Endodermal cell (in vitro differentiated cells): ENCODE measurements around the gene GRID1. TPM values are rescaled to one million over a fixed set of nuclear protein-coding genes. Genes with fewer than 3 reads are reported as not detected.

Source experiments
- DNase-seq: peaks from one replicate; pipeline ENCODE4 v3.0.0-alpha.2; 2017
- H3K27ac ChIP-seq: 2 replicates; pipeline ENCODE4 v1.5.1; 2013; ENCODE audit warnings: mild to moderate bottlenecking, low read depth, low read length, moderate library complexity
- H3K27me3 ChIP-seq: 2 replicates; pipeline ENCODE4 v1.6.1; 2013; ENCODE audit warnings: mild to moderate bottlenecking, low read length, moderate library complexity; ENCODE audit not compliant: insufficient read depth, control insufficient read depth, poor library complexity, severe bottlenecking
- H3K36me3 ChIP-seq: 2 replicates; pipeline ENCODE4 v1.7.0; 2013; ENCODE audit warnings: mild to moderate bottlenecking, low read length, moderate library complexity; ENCODE audit not compliant: control insufficient read depth, insufficient read depth
- H3K4me1 ChIP-seq: one replicate; pipeline ENCODE4 v1.7.0; 2013; ENCODE audit warnings: low read length; ENCODE audit not compliant: control insufficient read depth, insufficient read depth
- H3K4me3 ChIP-seq: 2 replicates; pipeline ENCODE4 v1.5.1; 2013; ENCODE audit warnings: mild to moderate bottlenecking, low read length, moderate library complexity
- H3K9ac ChIP-seq: 2 replicates; pipeline ENCODE4 v1.6.1; 2013; ENCODE audit warnings: mild to moderate bottlenecking, low read length, moderate library complexity; ENCODE audit not compliant: poor library complexity, severe bottlenecking; ENCODE audit errors: extremely low read depth
- H3K9me3 ChIP-seq: 2 replicates; pipeline ENCODE4 v1.6.1; 2013; ENCODE audit warnings: mild to moderate bottlenecking, low read length, moderate library complexity; ENCODE audit not compliant: control insufficient read depth
- H3K27ac Mint-ChIP-seq: 2 replicates; pipeline ENCODE4 v1.8.0; 2020; ENCODE audit warnings: mixed read lengths
- H3K27me3 Mint-ChIP-seq: 2 replicates; pipeline ENCODE4 v1.8.0; 2021; ENCODE audit warnings: mild to moderate bottlenecking, mixed read lengths; ENCODE audit not compliant: insufficient read depth
- H3K36me3 Mint-ChIP-seq: 2 replicates; pipeline ENCODE4 v1.8.0; 2020; ENCODE audit warnings: low read depth, mixed read lengths
- H3K4me1 Mint-ChIP-seq: 2 replicates; pipeline ENCODE4 v1.8.0; 2020; ENCODE audit warnings: mixed read lengths
- H3K4me3 Mint-ChIP-seq: 2 replicates; pipeline ENCODE4 v1.8.0; 2020; ENCODE audit warnings: mild to moderate bottlenecking, moderate library complexity, mixed read lengths
- H3K9me3 Mint-ChIP-seq: 2 replicates; pipeline ENCODE4 v1.8.0; 2020; ENCODE audit warnings: mild to moderate bottlenecking, mixed read lengths
- WGBS, 2 experiments: methylation state at CpG; one replicate each; pipeline versions ENCODE4 v1.1.5 to v1.1.7; 2013; ENCODE audit warnings: missing lambda C conversion rate in 2 of 2, mixed read lengths in 1 of 2; ENCODE audit not compliant: insufficient coverage in 1 of 2, insufficient read length in 1 of 2; 5-methylcytosine and 5-hydroxymethylcytosine counted together
- total RNA-seq, 2 donors: library from RNA; stranded (reverse); fragmentation: NEBNext Ultra II Directional in 1 of 2; extraction: Animal tissue kit (Norgen Biotek cat#: 25700) in 1 of 2; gene quantifications; 2 replicates in 1 of 2; 3 replicates in 1 of 2; pipeline ENCODE4 v1.2.1, GENCODE V29; 2021
- TF ChIP-seq, protein P1 (sequence below): fragments of 200-600 bp; sonication (generic); conservative IDR thresholded peaks from 2 replicates; pipeline ENCODE4 v1.5.0; 2021; ENCODE audit warnings: antibody characterized with exemption, mild to moderate bottlenecking

The GRID1 gene
- total RNA-seq, 2 donors from 2014 or later: 0.13 to 0.53 TPM

DNA sequence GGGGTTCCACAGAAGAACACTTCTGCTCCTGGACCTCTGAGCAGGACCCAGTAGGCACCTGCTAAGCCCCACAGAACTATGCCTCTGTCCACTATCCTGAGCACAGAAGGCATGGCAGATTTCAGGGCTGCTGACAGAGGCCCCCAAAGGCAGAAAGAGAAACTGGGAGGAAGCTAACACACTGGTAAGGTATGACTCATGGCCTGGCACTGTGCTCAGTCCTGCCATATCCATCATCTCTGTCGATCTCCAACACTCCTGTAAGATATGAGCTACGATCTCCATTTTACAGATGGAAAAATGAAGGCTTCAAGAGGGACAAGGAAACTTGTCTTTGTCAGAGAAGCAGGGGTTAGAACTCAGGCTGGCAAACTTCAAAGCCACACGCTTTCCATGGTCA lies 62.2 kb downstream of the GRID1 start:
- Histone ChIP-seq H3K27ac (no peak overlapping the region), H3K9ac (no peak overlapping the region), H3K4me1 (peaks cover 8% of the 10 kb centered on the region), H3K36me3 (no peaks in the 10 kb centered on the region), H3K9me3 (no peaks in the 10 kb centered on the region), H3K27me3 (no peaks in the 10 kb centered on the region), H3K4me3 (no peak overlapping the region)
- Mint-ChIP-seq H3K27ac (no peak overlapping the region), H3K36me3 (no peaks in the 10 kb centered on the region), H3K4me1 (peaks cover 9% of the 10 kb centered on the region), H3K4me3 (no peak overlapping the region), H3K9me3 (no peaks in the 10 kb centered on the region), H3K27me3 (peaks cover 6% of the 10 kb centered on the region)
- DNase-seq: no peak
- 86% methylated on average over 3 of the region's 3 CpGs for WGBS, 2 experiments
- TF ChIP-seq, protein P1, sequence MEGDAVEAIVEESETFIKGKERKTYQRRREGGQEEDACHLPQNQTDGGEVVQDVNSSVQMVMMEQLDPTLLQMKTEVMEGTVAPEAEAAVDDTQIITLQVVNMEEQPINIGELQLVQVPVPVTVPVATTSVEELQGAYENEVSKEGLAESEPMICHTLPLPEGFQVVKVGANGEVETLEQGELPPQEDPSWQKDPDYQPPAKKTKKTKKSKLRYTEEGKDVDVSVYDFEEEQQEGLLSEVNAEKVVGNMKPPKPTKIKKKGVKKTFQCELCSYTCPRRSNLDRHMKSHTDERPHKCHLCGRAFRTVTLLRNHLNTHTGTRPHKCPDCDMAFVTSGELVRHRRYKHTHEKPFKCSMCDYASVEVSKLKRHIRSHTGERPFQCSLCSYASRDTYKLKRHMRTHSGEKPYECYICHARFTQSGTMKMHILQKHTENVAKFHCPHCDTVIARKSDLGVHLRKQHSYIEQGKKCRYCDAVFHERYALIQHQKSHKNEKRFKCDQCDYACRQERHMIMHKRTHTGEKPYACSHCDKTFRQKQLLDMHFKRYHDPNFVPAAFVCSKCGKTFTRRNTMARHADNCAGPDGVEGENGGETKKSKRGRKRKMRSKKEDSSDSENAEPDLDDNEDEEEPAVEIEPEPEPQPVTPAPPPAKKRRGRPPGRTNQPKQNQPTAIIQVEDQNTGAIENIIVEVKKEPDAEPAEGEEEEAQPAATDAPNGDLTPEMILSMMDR: no peak

DNA sequence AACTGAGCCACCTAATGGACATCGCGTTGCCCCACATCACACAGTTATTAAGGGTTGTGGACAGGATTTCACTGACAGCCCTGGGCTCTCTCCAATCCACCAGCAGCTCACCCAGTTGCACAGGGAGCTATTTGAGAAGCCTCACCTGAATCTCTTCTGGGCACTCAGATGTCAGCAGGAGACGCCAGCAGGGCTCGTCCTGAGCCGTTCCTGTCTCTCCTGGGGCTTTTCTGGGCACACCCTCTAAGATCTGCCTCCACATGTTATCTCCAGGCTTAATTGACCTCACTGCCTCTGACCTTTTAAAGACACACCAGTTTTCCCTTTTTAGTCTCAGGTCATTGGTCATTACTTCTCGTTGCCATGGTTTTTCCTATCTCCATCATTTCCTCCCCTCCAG lies 63.0 kb downstream of the GRID1 start:
- Mint-ChIP-seq H3K27me3 (peaks cover 6% of the 10 kb centered on the region), H3K27ac (no peak overlapping the region), H3K4me3 (no peak overlapping the region), H3K4me1 (peaks cover 9% of the 10 kb centered on the region), H3K36me3 (no peaks in the 10 kb centered on the region), H3K9me3 (no peaks in the 10 kb centered on the region)
- Histone ChIP-seq H3K4me3 (no peak overlapping the region), H3K27me3 (no peaks in the 10 kb centered on the region), H3K27ac (no peak overlapping the region), H3K4me1 (peaks cover 8% of the 10 kb centered on the region), H3K9ac (no peak overlapping the region), H3K9me3 (no peaks in the 10 kb centered on the region), H3K36me3 (no peaks in the 10 kb centered on the region)
- WGBS, 2 experiments: 79 to 84% methylated on average over 6 of the region's 6 CpGs
- peak; percentile 37 for DNase-seq
- TF ChIP-seq, protein P1: no peak

DNA sequence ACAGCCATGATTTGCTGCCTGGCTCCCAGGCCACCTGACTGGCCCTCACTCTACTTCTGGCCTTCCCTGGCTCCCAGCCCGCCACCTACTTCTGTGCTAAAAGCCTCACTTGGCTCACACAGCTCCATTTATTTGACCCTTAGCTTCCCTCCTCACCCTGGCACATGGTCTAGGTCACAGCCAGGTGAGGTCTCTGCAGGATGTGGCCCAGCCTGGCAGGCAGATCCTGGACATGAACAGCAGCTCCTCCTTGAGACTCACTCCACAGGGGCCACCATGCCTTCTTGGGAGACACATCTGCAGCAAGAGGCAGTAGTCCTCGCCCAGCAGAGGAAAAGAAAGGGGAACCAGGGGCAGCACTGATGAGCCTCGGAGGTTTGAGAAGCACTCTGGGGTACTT lies 64.6 kb downstream of the GRID1 start:
- H3K9me3 Mint-ChIP-seq: no peaks in the 10 kb centered on the region
- Histone ChIP-seq H3K36me3 (no peaks in the 10 kb centered on the region), H3K4me3 (no peak overlapping the region), H3K4me1 (peaks cover 8% of the 10 kb centered on the region), H3K27ac (no peak overlapping the region), H3K9ac (no peak overlapping the region), H3K27me3 (no peaks in the 10 kb centered on the region), H3K9me3 (no peaks in the 10 kb centered on the region)
- no peak overlapping the region for H3K4me3 Mint-ChIP-seq
- no peaks in the 10 kb centered on the region for H3K36me3 Mint-ChIP-seq
- no peak overlapping the region for H3K27ac Mint-ChIP-seq
- H3K27me3 Mint-ChIP-seq: no peaks in the 10 kb centered on the region
- WGBS, 2 experiments: 83 to 100% methylated on average over 1 to 3 of the region's 3 CpGs
- peaks cover 9% of the 10 kb centered on the region for H3K4me1 Mint-ChIP-seq
- DNase-seq: peak; percentile 31
- TF ChIP-seq, protein P1: no peak
